GM12872 (cell line): ENCODE results near the gene LATS2.

Source experiments
- TF ChIP-seq, protein P1 (sequence below): IDR thresholded peaks from 3 replicates; pipeline ENCODE4 v1.5.1; 2011; ENCODE audit warnings: low read depth, mild to moderate bottlenecking, low read length, moderate library complexity; ENCODE audit not compliant: insufficient read depth

The LATS2 gene

DNA sequence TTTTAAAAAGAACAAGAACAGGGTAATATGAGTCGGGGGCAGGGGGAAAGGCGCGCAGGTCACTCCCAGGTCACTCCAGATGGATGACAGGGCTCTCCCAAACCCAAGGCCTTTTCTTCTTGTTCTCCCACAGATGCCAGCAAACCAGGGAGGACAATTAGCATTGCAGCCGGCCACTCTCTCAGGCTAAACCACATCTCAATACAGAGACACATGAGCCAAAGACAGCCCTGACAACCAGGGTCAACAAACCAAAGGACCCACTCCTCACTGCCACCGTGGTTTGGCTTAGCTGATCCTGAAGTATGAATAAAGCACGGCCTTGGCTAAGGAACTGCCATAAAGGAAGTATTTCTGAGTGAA is 47.3 kb downstream of the LATS2 start:
- TF ChIP-seq, protein P1, sequence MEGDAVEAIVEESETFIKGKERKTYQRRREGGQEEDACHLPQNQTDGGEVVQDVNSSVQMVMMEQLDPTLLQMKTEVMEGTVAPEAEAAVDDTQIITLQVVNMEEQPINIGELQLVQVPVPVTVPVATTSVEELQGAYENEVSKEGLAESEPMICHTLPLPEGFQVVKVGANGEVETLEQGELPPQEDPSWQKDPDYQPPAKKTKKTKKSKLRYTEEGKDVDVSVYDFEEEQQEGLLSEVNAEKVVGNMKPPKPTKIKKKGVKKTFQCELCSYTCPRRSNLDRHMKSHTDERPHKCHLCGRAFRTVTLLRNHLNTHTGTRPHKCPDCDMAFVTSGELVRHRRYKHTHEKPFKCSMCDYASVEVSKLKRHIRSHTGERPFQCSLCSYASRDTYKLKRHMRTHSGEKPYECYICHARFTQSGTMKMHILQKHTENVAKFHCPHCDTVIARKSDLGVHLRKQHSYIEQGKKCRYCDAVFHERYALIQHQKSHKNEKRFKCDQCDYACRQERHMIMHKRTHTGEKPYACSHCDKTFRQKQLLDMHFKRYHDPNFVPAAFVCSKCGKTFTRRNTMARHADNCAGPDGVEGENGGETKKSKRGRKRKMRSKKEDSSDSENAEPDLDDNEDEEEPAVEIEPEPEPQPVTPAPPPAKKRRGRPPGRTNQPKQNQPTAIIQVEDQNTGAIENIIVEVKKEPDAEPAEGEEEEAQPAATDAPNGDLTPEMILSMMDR = no peak

DNA sequence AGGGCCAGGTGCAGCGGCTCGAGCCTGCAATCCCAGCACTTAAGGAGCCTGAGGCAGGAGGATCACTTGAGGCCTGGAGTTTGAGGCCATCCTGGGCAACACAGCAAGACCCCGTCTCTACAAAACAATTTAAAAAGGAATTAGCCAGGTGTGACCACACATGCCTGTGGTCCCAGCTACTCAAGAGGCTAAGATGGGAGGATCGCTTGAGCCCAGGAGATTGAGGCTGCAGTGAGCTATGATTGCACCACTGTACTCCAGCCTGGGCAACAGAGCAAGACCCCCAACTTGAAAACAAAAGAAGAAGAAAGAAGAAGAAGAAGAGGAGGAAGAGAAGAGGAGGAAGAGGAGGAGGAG is 47.7 kb downstream of the LATS2 start:
- TF ChIP-seq, protein P1 = no peak

DNA sequence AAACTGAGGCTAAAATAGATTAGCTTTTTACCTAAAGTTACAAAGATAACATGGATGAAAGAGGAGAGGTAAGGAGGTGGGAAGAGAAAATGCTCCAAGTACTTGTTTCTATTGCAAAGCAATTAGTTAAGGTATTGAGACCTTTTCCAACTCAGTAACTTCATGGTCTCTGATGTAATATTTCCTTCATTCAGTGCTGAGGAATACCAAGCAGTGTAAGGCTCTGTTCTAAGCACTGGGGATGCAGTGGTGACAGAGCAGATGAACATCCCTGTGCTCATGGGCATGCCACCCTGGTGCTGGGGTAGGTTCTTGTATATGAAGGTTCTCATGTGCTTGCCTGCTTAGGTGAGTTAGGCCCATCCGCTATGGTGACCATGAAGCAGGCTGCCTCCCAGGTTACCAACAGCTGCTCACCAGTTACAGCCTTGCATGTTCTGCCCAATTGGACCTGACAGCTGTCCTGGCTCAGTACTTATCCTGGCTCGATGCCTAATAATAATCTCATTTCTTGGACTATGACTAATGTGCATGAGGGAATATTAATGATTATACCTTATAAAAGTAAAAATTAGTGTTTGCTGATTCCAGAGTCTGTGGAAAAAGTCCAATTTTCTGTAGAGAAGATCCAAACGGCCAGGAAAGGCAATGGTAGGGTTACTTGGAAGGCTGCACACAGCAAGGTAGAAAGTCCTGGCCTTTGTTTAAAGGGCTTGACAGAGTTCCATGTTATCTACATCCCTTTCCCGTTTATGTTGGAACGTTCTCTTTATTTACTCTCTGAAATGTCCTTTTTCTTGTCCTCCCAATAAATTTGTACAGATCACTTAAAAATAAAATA is 48.3 kb downstream of the LATS2 start:
- TF ChIP-seq, protein P1 = no peak

DNA sequence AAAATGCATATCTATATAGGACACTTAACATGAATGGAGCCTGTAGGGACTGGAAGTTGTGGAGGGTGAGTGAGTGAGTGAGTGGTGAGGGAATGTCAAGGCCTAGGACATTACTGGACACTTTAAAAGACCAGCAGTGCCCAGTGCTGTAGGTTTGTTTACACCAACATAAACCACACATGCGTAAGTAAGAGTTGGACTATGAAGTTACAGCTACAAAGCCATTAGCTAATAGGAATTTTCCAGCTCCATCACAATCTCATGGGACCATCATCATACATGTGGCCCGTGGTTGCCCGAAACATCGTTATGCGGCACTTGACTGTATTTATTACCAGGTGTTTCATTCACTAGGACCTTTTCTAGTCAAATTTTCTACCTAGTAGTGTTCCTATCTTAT is 49.2 kb downstream of the LATS2 start:
- TF ChIP-seq, protein P1 = no peak

DNA sequence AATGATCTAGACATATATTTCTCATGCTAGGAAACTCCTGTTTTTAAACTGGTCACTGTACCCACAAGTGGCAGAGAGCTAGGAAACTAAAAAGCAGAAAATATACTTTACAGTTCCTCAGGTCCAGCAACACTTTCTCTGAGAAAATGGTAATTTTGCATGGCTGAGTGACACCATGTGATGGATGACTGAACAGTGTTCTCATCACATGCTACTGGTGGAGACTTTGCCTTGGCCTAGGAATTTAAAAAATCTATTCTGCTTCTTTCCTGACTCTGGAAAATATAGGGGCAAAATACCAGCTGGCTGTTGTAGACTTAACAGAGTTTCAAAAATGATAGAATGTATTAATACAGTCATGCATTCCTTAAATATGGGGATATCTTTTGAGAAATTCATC is 50.0 kb downstream of the LATS2 start:
- TF ChIP-seq, protein P1 = no peak

DNA sequence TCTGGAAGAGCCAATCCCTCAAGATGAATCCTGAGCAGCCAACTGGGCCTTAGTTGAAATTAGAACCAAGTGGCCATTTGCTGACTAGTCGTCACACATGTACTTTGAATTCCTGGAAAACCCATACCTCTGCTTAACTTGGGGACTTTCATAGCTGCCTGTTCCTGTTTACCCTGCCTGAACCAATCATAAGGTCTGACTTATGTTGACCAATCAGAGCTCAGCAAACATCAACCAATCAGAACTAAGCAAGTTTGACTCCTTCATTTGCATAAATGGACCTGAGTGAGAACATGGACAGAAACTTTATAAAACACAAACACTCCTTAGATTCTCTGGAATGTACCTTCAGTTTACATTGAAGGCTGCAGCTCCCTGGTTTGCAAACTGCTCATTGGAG is 50.8 kb downstream of the LATS2 start:
- TF ChIP-seq, protein P1 = no peak

DNA sequence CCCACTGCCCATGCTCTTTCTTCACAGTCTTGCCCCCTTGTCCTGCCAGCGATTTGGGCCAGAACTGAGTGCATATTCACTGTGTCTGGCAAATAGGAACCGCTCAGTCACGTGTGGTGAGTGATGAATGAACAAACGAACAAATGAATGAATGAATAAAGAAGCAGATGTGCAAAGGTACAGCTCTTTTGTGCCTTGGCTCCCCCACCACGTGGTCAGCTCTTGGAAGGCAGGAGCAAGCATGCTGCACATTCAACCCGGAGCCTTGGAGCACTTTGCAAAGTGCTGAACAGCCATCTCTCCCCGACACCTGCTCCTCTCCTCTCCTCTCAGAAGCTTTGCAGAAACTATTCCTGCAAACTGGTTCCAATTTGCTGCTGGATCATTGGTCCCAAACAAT is 52.4 kb downstream of the LATS2 start:
- TF ChIP-seq, protein P1 = no peak
